ENCODE data around the gene HACD2. TPM values are rescaled to one million over a fixed set of nuclear protein-coding genes. Genes with fewer than 3 reads are reported as not detected.

Gene HACD2
- total RNA-seq, 1 donor = 30.4 TPM

DNA sequence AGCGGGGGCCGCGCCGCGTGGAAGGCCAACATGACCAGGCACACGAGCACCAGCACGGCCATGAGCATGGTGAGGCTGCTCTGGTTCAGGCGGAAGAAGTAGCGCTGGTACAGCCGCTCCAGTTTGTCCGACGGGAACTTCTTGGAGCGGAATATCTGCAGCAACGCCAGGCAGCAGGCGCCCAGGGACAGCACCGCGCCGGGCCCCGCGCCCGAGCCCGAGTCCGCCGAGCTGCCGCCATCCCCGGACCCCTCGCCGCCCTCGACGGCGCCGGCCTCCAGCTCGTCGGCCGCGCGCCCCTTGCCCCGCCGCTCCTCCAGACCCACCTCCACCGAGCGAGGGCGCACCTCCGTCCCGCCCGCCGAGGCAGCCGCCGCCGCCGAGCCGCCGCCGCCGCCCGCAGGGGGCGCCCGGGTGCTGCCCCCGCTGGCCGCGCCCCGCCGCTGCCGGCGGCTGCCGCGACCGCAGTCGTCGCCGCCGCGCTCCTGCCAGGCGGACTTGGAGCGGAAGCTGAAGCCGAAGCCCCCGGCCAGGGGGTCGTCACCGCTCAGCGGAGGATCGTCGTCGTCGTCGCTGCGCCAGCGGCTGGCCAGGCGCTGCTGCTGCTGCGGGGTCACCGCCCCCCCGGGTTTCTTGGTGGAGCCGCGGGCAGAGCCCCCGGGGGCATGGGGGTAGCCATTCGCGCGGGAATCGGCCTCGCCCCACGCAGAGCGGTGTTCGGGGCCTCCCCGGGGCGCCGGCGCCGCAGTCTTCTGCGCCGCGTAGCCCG lies 136.9 kb downstream of the HACD2 start:
- H3K4me3 ChIP-seq (ENCODE audit: low read depth, low read length) = no peak overlapping the region
- TF ChIP-seq, protein P1, sequence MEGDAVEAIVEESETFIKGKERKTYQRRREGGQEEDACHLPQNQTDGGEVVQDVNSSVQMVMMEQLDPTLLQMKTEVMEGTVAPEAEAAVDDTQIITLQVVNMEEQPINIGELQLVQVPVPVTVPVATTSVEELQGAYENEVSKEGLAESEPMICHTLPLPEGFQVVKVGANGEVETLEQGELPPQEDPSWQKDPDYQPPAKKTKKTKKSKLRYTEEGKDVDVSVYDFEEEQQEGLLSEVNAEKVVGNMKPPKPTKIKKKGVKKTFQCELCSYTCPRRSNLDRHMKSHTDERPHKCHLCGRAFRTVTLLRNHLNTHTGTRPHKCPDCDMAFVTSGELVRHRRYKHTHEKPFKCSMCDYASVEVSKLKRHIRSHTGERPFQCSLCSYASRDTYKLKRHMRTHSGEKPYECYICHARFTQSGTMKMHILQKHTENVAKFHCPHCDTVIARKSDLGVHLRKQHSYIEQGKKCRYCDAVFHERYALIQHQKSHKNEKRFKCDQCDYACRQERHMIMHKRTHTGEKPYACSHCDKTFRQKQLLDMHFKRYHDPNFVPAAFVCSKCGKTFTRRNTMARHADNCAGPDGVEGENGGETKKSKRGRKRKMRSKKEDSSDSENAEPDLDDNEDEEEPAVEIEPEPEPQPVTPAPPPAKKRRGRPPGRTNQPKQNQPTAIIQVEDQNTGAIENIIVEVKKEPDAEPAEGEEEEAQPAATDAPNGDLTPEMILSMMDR (IDR thresholded peaks at IDR 0.05; ENCODE audit: insufficient read depth, low read length) = no peak
- DNase-seq (ENCODE audit: low read depth) = no peak

DNA sequence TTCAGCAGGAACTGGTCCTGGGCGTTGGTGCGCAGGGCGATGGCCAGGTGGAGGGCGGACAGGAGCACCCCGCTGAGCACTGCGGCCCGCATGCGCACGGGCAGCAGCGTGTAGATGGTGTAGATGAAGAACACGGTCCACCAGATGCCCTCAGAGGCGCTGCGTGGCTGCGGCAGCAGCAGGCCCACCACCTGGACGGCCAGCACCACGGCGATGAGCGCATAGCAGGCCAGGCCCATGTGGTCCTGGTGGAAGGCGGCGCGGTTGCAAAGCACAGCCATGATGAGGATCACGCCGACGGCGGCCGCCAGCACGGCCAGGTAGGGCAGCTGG lies 137.5 kb downstream of the HACD2 start:
- TF ChIP-seq, protein P1 (IDR thresholded peaks at IDR 0.05; ENCODE audit: insufficient read depth, low read length) = no peak
- H3K4me3 ChIP-seq (ENCODE audit: low read depth, low read length) = no peak overlapping the region
- no peak for DNase-seq (ENCODE audit: low read depth)

DNA sequence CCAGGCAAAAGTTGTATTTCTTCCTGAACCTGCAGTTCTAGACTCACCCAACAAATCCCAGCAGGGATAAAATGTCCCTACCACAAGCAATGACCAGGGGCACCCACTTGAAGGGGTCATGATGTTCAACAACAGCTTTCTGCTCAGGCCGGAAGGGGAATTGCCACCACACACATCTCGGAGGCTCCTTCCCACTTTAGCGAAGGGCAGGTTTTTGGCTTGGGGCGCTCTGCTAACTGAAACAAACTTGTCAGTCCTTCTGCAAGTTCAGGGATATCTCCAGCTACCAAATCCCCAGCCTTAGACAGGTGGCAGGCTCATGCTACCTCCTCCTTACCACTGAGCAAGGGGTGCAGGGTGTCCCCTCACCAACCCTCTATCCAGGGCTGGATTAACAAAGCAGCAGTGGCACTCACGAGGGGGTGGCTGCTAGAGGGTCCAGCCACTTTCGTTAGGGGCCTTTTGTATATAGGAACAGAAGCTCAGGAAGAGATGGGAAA lies 138.2 kb downstream of the HACD2 start:
- no peak overlapping the region for H3K4me3 ChIP-seq (ENCODE audit: low read depth, low read length)
- no peak for DNase-seq (ENCODE audit: low read depth)
- TF ChIP-seq, protein P1 (IDR thresholded peaks at IDR 0.05; ENCODE audit: insufficient read depth, low read length) = no peak

DNA sequence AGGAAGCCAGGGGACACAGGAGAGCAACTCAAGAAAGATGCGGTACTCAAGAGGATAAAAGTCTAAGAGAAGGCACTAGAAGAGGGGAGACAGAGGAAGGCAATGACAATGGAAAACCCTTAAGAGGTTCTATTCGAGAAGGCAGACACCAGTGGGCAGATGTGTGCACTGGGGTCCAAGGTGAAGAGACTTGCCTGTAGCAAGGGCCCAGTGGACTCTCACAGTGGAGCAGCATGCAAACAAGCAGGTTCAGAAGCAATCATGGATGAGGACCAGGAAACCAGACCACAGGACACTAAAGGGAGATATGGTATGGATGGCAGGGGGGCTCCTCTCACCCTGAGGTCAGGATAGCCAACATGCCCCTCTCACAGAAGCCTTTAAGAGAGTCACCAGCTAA lies 138.6 kb downstream of the HACD2 start:
- TF ChIP-seq, protein P1 (IDR thresholded peaks at IDR 0.05; ENCODE audit: insufficient read depth, low read length) = no peak

GRCh38 chr3:123445702-123446101 lies 139.2 kb downstream of the HACD2 start:
- DNase-seq (ENCODE audit: low read depth) = no peak
- TF ChIP-seq, protein P1 (IDR thresholded peaks at IDR 0.05; ENCODE audit: insufficient read depth, low read length) = no peak
- H3K4me3 ChIP-seq (ENCODE audit: low read depth, low read length) = no peak overlapping the region

More for the DNA sequence above, 138.6 kb downstream of the HACD2 start:
- DNase-seq (ENCODE audit: low read depth) = no peak
- H3K4me3 ChIP-seq (ENCODE audit: low read depth, low read length) = no peak overlapping the region

DNA sequence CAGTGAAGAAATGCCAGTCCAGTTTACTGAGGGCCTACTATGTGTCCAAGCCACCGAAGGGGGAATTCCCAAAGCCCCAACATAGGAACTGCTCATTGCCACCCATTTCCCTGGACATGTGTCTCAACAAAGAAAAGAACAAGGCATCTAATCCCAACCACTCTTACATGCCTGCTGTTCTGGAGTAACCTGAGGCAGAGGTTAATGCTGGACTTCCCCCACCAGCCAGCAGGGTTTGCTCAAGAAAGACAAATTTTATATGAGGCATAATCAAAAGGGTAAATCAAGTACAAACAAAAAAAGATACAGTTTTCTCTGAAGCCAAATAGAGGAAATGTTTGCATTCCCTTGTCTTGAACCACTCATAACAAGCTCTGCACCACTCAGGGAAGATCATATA lies 140.1 kb downstream of the HACD2 start:
- DNase-seq (ENCODE audit: low read depth) = no peak
- no peak overlapping the region for H3K4me3 ChIP-seq (ENCODE audit: low read depth, low read length)
- TF ChIP-seq, protein P1 (IDR thresholded peaks at IDR 0.05; ENCODE audit: insufficient read depth, low read length) = no peak
